GM12891 (cell line): Measurements from ENCODE around the gene NIF3L1.

Experiments used
- POLR2A ChIP-seq: IDR thresholded peaks from 2 replicates; pipeline ENCODE4 v1.6.1; 2011; ENCODE audit warnings: low read depth, low read length, control low read depth
- POLR2AphosphoS5 ChIP-seq: IDR thresholded peaks from 2 replicates; pipeline ENCODE4 v1.6.1; 2011; ENCODE audit warnings: low read depth, low read length, control low read depth
- SPI1 ChIP-seq: IDR thresholded peaks from 2 replicates; pipeline ENCODE4 v1.6.1; 2011; ENCODE audit warnings: low read depth, low read length, control low read depth

DNA sequence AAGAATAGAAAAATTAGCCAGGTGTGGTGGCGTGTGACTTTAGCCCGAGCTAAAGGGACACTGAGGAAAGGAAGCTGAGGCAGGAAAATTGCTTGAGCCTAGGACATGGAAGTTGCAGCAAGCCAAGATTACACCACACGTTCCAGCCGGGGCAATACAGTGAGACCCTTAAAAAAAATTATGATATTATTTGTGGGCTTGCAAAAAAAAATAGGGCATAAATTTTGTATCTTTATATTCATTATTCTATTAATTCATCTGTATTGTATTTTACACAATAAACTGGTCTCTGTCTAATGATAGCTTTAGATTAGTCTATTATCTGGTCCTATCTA lies 56.2 kb downstream of the NIF3L1 start:
- TF ChIP-seq POLR2AphosphoS5: no peak
- no peak for TF ChIP-seq SPI1
- no peak for TF ChIP-seq POLR2A
